ENCODE measurements around the gene MEP1A. TPM values are rescaled to one million over a fixed set of nuclear protein-coding genes. Genes with fewer than 3 reads are reported as not detected.

MEP1A gene
- total RNA-seq, 1 donor from 2014 or later = not detected

GRCh38 chr6:46784535-46784934 is 8.7 kb upstream of the MEP1A start:
- no peak overlapping the region for H3K27ac Mint-ChIP-seq
- no peaks in the 10 kb centered on the region for H3K4me1 Mint-ChIP-seq (ENCODE audit: low read depth)

GRCh38 chr6:46787871-46788540 is 5.2 kb upstream of the MEP1A start:
- DNase-seq (ENCODE audit: low spot score) = no peak
- H3K36me3 Mint-ChIP-seq (ENCODE audit: low read depth) = no peaks in the 10 kb centered on the region
- no peaks in the 10 kb centered on the region for H3K27me3 Mint-ChIP-seq (ENCODE audit: low read depth)
- H3K4me1 Mint-ChIP-seq (ENCODE audit: low read depth) = no peaks in the 10 kb centered on the region
- H3K4me3 Mint-ChIP-seq (ENCODE audit: low read depth) = no peak overlapping the region
- H3K9me3 Mint-ChIP-seq = no peaks in the 10 kb centered on the region
- intact Hi-C loops (cut with micrococcal nuclease) = no loop called here
- no peak overlapping the region for H3K27ac Mint-ChIP-seq

More at GRCh38 chr6:46784535-46784934, 8.7 kb upstream of the MEP1A start:
- no peaks in the 10 kb centered on the region for H3K27me3 Mint-ChIP-seq (ENCODE audit: low read depth)
- no peak for DNase-seq (ENCODE audit: low spot score)
- intact Hi-C loops (cut with micrococcal nuclease) = no loop called here
- H3K4me3 Mint-ChIP-seq (ENCODE audit: low read depth) = no peak overlapping the region
- no peaks in the 10 kb centered on the region for H3K9me3 Mint-ChIP-seq
- no peaks in the 10 kb centered on the region for H3K36me3 Mint-ChIP-seq (ENCODE audit: low read depth)

GRCh38 chr6:46788791-46789190 is 4.4 kb upstream of the MEP1A start:
- Mint-ChIP-seq H3K36me3 (ENCODE audit: low read depth) (no peaks in the 10 kb centered on the region), H3K27ac (no peak overlapping the region), H3K4me1 (ENCODE audit: low read depth) (no peaks in the 10 kb centered on the region), H3K9me3 (no peaks in the 10 kb centered on the region), H3K27me3 (ENCODE audit: low read depth) (no peaks in the 10 kb centered on the region), H3K4me3 (ENCODE audit: low read depth) (no peak overlapping the region)
- no peak for DNase-seq (ENCODE audit: low spot score)
- intact Hi-C loops (cut with micrococcal nuclease) = no loop called here

GRCh38 chr6:46789434-46790354 is 3.5 kb upstream of the MEP1A start:
- H3K36me3 Mint-ChIP-seq (ENCODE audit: low read depth) = no peaks in the 10 kb centered on the region
- H3K27me3 Mint-ChIP-seq (ENCODE audit: low read depth) = no peaks in the 10 kb centered on the region
- no peak overlapping the region for H3K4me3 Mint-ChIP-seq (ENCODE audit: low read depth)
- H3K4me1 Mint-ChIP-seq (ENCODE audit: low read depth) = no peaks in the 10 kb centered on the region
- DNase-seq (ENCODE audit: low spot score) = no peak
- no peaks in the 10 kb centered on the region for H3K9me3 Mint-ChIP-seq
- H3K27ac Mint-ChIP-seq = no peak overlapping the region
- intact Hi-C loops (cut with micrococcal nuclease) = no loop called here

- no peak for DNase-seq (ENCODE audit: low spot score)
- no peaks in the 10 kb centered on the region for H3K4me1 Mint-ChIP-seq (ENCODE audit: low read depth)
- H3K27me3 Mint-ChIP-seq (ENCODE audit: low read depth) = no peaks in the 10 kb centered on the region
- no peak overlapping the region for H3K4me3 Mint-ChIP-seq (ENCODE audit: low read depth)
- H3K27ac Mint-ChIP-seq = no peak overlapping the region
- intact Hi-C loops (cut with micrococcal nuclease) = no loop called here
- H3K36me3 Mint-ChIP-seq (ENCODE audit: low read depth) = no peaks in the 10 kb centered on the region
- H3K9me3 Mint-ChIP-seq = no peaks in the 10 kb centered on the region
Observed at GRCh38 chr6:46790355-46790874, 2.8 kb upstream of the MEP1A start.

- no peaks in the 10 kb centered on the region for H3K9me3 Mint-ChIP-seq
- intact Hi-C loops (cut with micrococcal nuclease) = no loop called here
- H3K36me3 Mint-ChIP-seq (ENCODE audit: low read depth) = no peaks in the 10 kb centered on the region
- H3K27me3 Mint-ChIP-seq (ENCODE audit: low read depth) = no peaks in the 10 kb centered on the region
- no peaks in the 10 kb centered on the region for H3K4me1 Mint-ChIP-seq (ENCODE audit: low read depth)
- DNase-seq (ENCODE audit: low spot score) = no peak
- no peak overlapping the region for H3K4me3 Mint-ChIP-seq (ENCODE audit: low read depth)
- H3K27ac Mint-ChIP-seq = no peak overlapping the region
Observed at GRCh38 chr6:46792635-46793034, 554 bp upstream of the MEP1A start.

- no peaks in the 10 kb centered on the region for H3K4me1 Mint-ChIP-seq (ENCODE audit: low read depth)
- H3K27ac Mint-ChIP-seq = no peak overlapping the region
- H3K4me3 Mint-ChIP-seq (ENCODE audit: low read depth) = no peak overlapping the region
- H3K27me3 Mint-ChIP-seq (ENCODE audit: low read depth) = no peaks in the 10 kb centered on the region
- H3K9me3 Mint-ChIP-seq = no peaks in the 10 kb centered on the region
- no peak for DNase-seq (ENCODE audit: low spot score)
- intact Hi-C loops (cut with micrococcal nuclease) = no loop called here
- no peaks in the 10 kb centered on the region for H3K36me3 Mint-ChIP-seq (ENCODE audit: low read depth)
Observed at GRCh38 chr6:46794068-46794467, 879 bp downstream of the MEP1A start.

GRCh38 chr6:46795816-46796215 is 2.6 kb downstream of the MEP1A start:
- H3K36me3 Mint-ChIP-seq (ENCODE audit: low read depth) = no peaks in the 10 kb centered on the region
- no peaks in the 10 kb centered on the region for H3K27me3 Mint-ChIP-seq (ENCODE audit: low read depth)

GRCh38 chr6:46796848-46797580 is 3.8 kb downstream of the MEP1A start:
- no peaks in the 10 kb centered on the region for H3K36me3 Mint-ChIP-seq (ENCODE audit: low read depth)
- H3K27me3 Mint-ChIP-seq (ENCODE audit: low read depth) = no peaks in the 10 kb centered on the region
- no peak overlapping the region for H3K27ac Mint-ChIP-seq
- intact Hi-C loops (cut with micrococcal nuclease) = no loop called here
- H3K4me1 Mint-ChIP-seq (ENCODE audit: low read depth) = no peaks in the 10 kb centered on the region
- no peaks in the 10 kb centered on the region for H3K9me3 Mint-ChIP-seq
- H3K4me3 Mint-ChIP-seq (ENCODE audit: low read depth) = no peak overlapping the region
- no peak for DNase-seq (ENCODE audit: low spot score)

More at GRCh38 chr6:46795816-46796215, 2.6 kb downstream of the MEP1A start:
- intact Hi-C loops (cut with micrococcal nuclease) = no loop called here
- no peak overlapping the region for H3K27ac Mint-ChIP-seq
- H3K4me3 Mint-ChIP-seq (ENCODE audit: low read depth) = no peak overlapping the region
- DNase-seq (ENCODE audit: low spot score) = no peak
- H3K4me1 Mint-ChIP-seq (ENCODE audit: low read depth) = no peaks in the 10 kb centered on the region
- no peaks in the 10 kb centered on the region for H3K9me3 Mint-ChIP-seq

- H3K9me3 Mint-ChIP-seq = no peaks in the 10 kb centered on the region
- intact Hi-C loops (cut with micrococcal nuclease) = no loop called here
Observed at GRCh38 chr6:46799657-46800056, 6.5 kb downstream of the MEP1A start.

GRCh38 chr6:46808806-46809205 is 15.6 kb downstream of the MEP1A start:
- intact Hi-C loops (cut with micrococcal nuclease) = no loop called here
- H3K27ac Mint-ChIP-seq = no peak overlapping the region
- no peak overlapping the region for H3K4me3 Mint-ChIP-seq (ENCODE audit: low read depth)
- H3K9me3 Mint-ChIP-seq = no peaks in the 10 kb centered on the region
- peaks cover 1% of the 10 kb centered on the region for H3K27me3 Mint-ChIP-seq (ENCODE audit: low read depth)
- no peak for DNase-seq (ENCODE audit: low spot score)
- H3K36me3 Mint-ChIP-seq (ENCODE audit: low read depth) = no peaks in the 10 kb centered on the region
- H3K4me1 Mint-ChIP-seq (ENCODE audit: low read depth) = no peaks in the 10 kb centered on the region

More at GRCh38 chr6:46799657-46800056, 6.5 kb downstream of the MEP1A start:
- Mint-ChIP-seq H3K36me3 (ENCODE audit: low read depth) (no peaks in the 10 kb centered on the region), H3K4me3 (ENCODE audit: low read depth) (no peak overlapping the region), H3K4me1 (ENCODE audit: low read depth) (no peaks in the 10 kb centered on the region), H3K27ac (no peak overlapping the region), H3K27me3 (ENCODE audit: low read depth) (peaks cover 2% of the 10 kb centered on the region)
- DNase-seq (ENCODE audit: low spot score) = no peak

GRCh38 chr6:46815130-46815529 is 21.9 kb downstream of the MEP1A start:
- no peak for DNase-seq (ENCODE audit: low spot score)
- Mint-ChIP-seq H3K36me3 (ENCODE audit: low read depth) (no peaks in the 10 kb centered on the region), H3K27ac (no peak overlapping the region), H3K27me3 (ENCODE audit: low read depth) (peaks cover 3% of the 10 kb centered on the region), H3K9me3 (no peaks in the 10 kb centered on the region), H3K4me1 (ENCODE audit: low read depth) (no peaks in the 10 kb centered on the region), H3K4me3 (ENCODE audit: low read depth) (no peak overlapping the region)
- intact Hi-C loops (cut with micrococcal nuclease) = no loop called here
